ENCODE measurements around the gene RAPGEF1.

RAPGEF1 gene

DNA sequence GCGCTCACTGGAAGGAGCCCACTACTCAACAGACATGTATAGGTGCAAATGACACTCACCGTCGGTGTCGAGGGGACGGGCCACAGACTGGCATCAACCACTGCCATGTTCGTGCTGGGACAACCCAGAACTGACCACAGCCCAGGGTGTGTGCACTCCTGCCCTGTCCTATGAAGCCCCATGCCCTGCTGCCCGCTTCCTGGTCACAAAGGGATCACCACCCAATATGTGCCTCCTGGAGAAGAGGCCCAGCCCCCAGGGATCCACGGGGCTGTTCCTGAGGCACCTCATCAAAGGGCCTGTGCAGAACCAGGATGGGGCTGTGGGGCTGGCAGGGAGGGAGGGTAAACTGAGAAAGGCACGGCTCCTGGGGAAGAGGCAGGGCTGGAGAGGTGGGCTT, 151.5 kb downstream of the RAPGEF1 start:
- TF ChIP-seq FOXP2 (optimal IDR thresholded peaks at IDR 0.05; ENCODE audit: borderline replicate concordance, extremely low read depth, extremely low read length, insufficient read depth) (no peak), POLR2AphosphoS5 (IDR thresholded peaks at IDR 0.05; ENCODE audit: low read depth, low read length) (no peak), SIN3A (IDR thresholded peaks at IDR 0.05; ENCODE audit: borderline replicate concordance, insufficient read depth, low read length) (no peak), TAF1 (IDR thresholded peaks at IDR 0.05; ENCODE audit: borderline replicate concordance, insufficient read depth, low read length) (no peak)
- TF ChIP-seq, protein P1, sequence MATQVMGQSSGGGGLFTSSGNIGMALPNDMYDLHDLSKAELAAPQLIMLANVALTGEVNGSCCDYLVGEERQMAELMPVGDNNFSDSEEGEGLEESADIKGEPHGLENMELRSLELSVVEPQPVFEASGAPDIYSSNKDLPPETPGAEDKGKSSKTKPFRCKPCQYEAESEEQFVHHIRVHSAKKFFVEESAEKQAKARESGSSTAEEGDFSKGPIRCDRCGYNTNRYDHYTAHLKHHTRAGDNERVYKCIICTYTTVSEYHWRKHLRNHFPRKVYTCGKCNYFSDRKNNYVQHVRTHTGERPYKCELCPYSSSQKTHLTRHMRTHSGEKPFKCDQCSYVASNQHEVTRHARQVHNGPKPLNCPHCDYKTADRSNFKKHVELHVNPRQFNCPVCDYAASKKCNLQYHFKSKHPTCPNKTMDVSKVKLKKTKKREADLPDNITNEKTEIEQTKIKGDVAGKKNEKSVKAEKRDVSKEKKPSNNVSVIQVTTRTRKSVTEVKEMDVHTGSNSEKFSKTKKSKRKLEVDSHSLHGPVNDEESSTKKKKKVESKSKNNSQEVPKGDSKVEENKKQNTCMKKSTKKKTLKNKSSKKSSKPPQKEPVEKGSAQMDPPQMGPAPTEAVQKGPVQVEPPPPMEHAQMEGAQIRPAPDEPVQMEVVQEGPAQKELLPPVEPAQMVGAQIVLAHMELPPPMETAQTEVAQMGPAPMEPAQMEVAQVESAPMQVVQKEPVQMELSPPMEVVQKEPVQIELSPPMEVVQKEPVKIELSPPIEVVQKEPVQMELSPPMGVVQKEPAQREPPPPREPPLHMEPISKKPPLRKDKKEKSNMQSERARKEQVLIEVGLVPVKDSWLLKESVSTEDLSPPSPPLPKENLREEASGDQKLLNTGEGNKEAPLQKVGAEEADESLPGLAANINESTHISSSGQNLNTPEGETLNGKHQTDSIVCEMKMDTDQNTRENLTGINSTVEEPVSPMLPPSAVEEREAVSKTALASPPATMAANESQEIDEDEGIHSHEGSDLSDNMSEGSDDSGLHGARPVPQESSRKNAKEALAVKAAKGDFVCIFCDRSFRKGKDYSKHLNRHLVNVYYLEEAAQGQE (IDR thresholded peaks at IDR 0.05; ENCODE audit: insufficient read depth in 1 of 2, low read depth in 2 of 2, low read length in 2 of 2) = no peak

DNA sequence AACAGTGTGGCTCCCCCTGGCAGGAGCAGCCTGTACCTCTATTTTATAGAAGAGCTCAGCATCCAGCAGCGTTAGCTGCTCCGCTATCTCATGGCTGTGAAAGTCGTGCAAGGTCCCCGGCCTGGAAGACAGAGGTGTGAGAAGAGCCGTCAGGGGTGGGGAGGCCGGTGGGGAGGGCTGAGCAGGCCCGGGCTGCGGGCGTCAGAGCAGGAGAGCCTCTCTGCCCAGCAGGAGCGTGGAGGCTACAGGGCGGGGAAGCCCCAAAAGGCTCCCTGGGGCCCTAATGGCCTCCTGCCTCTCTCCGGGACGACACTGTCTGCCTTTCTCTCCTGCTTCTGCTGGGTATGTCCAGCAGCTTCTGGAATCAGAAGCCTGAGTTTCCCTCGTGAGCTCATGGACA, 152.0 kb downstream of the RAPGEF1 start:
- TF ChIP-seq, protein P1 (IDR thresholded peaks at IDR 0.05; ENCODE audit: insufficient read depth in 1 of 2, low read depth in 2 of 2, low read length in 2 of 2) = no peak
- TF ChIP-seq POLR2AphosphoS5 (IDR thresholded peaks at IDR 0.05; ENCODE audit: low read depth, low read length) = no peak
- no peak for TF ChIP-seq SIN3A (IDR thresholded peaks at IDR 0.05; ENCODE audit: borderline replicate concordance, insufficient read depth, low read length)
- TF ChIP-seq TAF1 (IDR thresholded peaks at IDR 0.05; ENCODE audit: borderline replicate concordance, insufficient read depth, low read length) = no peak
- no peak for TF ChIP-seq FOXP2 (optimal IDR thresholded peaks at IDR 0.05; ENCODE audit: borderline replicate concordance, extremely low read depth, extremely low read length, insufficient read depth)

DNA sequence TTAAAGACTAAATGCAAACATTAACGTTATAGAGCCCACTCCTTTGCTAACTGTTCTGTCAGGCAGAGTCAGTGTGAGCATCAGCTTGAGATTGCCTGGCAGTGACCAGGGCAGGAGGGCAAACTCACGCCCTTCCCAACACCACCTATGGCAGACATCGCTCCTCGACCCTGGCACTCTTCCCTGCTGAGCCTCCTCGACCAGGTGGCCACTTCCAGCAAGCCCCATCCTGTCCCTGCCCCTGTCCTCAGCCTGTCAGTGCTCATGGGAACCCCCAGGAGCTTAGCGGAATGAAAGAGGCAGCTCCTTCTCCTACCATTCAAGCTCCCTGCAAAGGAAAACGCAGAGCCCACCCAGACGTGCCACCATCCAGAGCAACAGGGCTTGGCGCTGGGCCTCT, 152.5 kb downstream of the RAPGEF1 start:
- TF ChIP-seq TAF1 (IDR thresholded peaks at IDR 0.05; ENCODE audit: borderline replicate concordance, insufficient read depth, low read length) (no peak), FOXP2 (optimal IDR thresholded peaks at IDR 0.05; ENCODE audit: borderline replicate concordance, extremely low read depth, extremely low read length, insufficient read depth) (no peak), SIN3A (IDR thresholded peaks at IDR 0.05; ENCODE audit: borderline replicate concordance, insufficient read depth, low read length) (no peak)
- TF ChIP-seq, protein P1 (IDR thresholded peaks at IDR 0.05; ENCODE audit: insufficient read depth in 1 of 2, low read depth in 2 of 2, low read length in 2 of 2) = no peak

DNA sequence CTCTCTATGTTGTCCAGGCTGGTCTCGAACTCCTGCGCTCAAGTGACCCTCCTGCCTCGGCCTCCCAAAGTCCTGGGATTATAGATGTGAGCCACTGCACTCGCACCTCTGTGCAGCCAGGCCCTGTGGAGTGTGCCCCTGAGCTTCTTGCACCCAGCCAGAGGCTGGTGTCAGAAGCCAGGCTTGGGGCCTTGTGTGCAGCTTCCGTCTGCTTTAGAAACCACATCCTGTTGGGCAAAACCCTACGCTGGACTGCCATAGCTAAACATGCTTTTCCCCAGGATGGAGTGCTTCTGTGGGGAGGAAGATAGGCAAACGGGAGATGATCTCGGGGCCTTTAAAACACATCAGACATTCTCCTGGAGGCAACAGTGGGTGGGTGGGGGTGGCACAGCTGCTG, 154.5 kb downstream of the RAPGEF1 start:
- TF ChIP-seq TAF1 (IDR thresholded peaks at IDR 0.05; ENCODE audit: borderline replicate concordance, insufficient read depth, low read length) = no peak
- TF ChIP-seq FOXP2 (optimal IDR thresholded peaks at IDR 0.05; ENCODE audit: borderline replicate concordance, extremely low read depth, extremely low read length, insufficient read depth) = no peak
- TF ChIP-seq, protein P1 (IDR thresholded peaks at IDR 0.05; ENCODE audit: insufficient read depth in 1 of 2, low read depth in 2 of 2, low read length in 2 of 2) = no peak
- no peak for TF ChIP-seq SIN3A (IDR thresholded peaks at IDR 0.05; ENCODE audit: borderline replicate concordance, insufficient read depth, low read length)
- TF ChIP-seq POLR2AphosphoS5 (IDR thresholded peaks at IDR 0.05; ENCODE audit: low read depth, low read length) = no peak

DNA sequence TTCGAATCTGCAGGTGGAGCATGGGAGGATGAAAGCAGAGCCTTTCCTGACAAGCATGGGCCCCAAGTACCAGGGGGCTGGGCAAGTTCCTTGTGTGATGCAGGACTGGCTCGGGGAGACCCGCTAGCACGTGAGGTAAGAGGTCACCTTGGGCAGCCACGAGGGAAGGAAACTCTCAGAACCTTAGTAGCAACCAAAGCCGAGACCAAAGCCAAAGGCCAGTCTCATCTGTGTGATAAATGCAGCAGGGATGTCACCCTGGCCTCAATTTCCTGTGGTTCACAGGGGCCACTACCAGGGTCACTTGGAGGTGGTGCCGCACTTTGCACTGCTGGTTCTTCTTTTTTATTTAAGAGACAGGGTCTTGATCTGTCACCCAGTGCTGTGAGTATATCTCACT, 155.0 kb downstream of the RAPGEF1 start:
- TF ChIP-seq, protein P1 (IDR thresholded peaks at IDR 0.05; ENCODE audit: insufficient read depth in 1 of 2, low read depth in 2 of 2, low read length in 2 of 2) = no peak
- TF ChIP-seq TAF1 (IDR thresholded peaks at IDR 0.05; ENCODE audit: borderline replicate concordance, insufficient read depth, low read length) = no peak
- no peak for TF ChIP-seq POLR2AphosphoS5 (IDR thresholded peaks at IDR 0.05; ENCODE audit: low read depth, low read length)
- no peak for TF ChIP-seq SIN3A (IDR thresholded peaks at IDR 0.05; ENCODE audit: borderline replicate concordance, insufficient read depth, low read length)
- no peak for TF ChIP-seq FOXP2 (optimal IDR thresholded peaks at IDR 0.05; ENCODE audit: borderline replicate concordance, extremely low read depth, extremely low read length, insufficient read depth)
